GM19193 (cell line): Measurements from ENCODE around the gene PITX2.

Source experiments
- POLR2A ChIP-seq: IDR thresholded peaks from 4 replicates; pipeline ENCODE4 v1.6.1; 2011; ENCODE audit not compliant: insufficient read depth, insufficient read length; ENCODE audit errors: extremely low read depth

PITX2 gene

GRCh38 chr4:110640576-110640975, 17.7 kb upstream of the PITX2 start:
- no peak for TF ChIP-seq POLR2A

- no peak for TF ChIP-seq POLR2A
Observed at GRCh38 chr4:110639207-110640090, 16.6 kb upstream of the PITX2 start.

- no peak for TF ChIP-seq POLR2A
Observed at GRCh38 chr4:110638089-110638746, 15.3 kb upstream of the PITX2 start.

- no peak for TF ChIP-seq POLR2A
Observed at GRCh38 chr4:110637408-110638088, 14.7 kb upstream of the PITX2 start.

- TF ChIP-seq POLR2A, result no peak
Observed at GRCh38 chr4:110636680-110637407, 14.0 kb upstream of the PITX2 start.

GRCh38 chr4:110636171-110636679, 13.3 kb upstream of the PITX2 start:
- no peak for TF ChIP-seq POLR2A

GRCh38 chr4:110635163-110635865, 12.4 kb upstream of the PITX2 start:
- no peak for TF ChIP-seq POLR2A

- no peak for TF ChIP-seq POLR2A
Observed at GRCh38 chr4:110634350-110635162, 11.7 kb upstream of the PITX2 start.

GRCh38 chr4:110633358-110634341, 10.8 kb upstream of the PITX2 start:
- no peak for TF ChIP-seq POLR2A

GRCh38 chr4:110632506-110633357, 9.9 kb upstream of the PITX2 start:
- TF ChIP-seq POLR2A, result no peak
